HEK293 (cell line): Measurements from ENCODE around the gene IRF2BPL.

ENCODE experiments used
- CTCF ChIA-PET: fragments of 350-600 bp; formaldehyde crosslinking; extraction: SDS; loops from one replicate; lab custom pipeline; 2021; ENCODE audit warnings: antibody characterized with exemption; lab: Yijun Ruan, JAX
- POLR2A ChIA-PET: fragments of 300-600 bp; formaldehyde crosslinking; extraction: SDS; loops from one replicate; lab custom pipeline; 2020; ENCODE audit warnings: antibody characterized with exemption, inconsistent platforms; lab: Yijun Ruan, JAX
- H3K27ac ChIP-seq: fragments of 200-500 bp; sonication (Bioruptor generic); 2 replicates; pipeline ENCODE4 v1.5.1; 2014; ENCODE audit warnings: low read depth, low read length, control low read depth, inconsistent platforms; ENCODE audit errors: extremely low read depth
- H3K36me3 ChIP-seq, 2 experiments: fragments of 200-500 bp in 1 of 2; sonication (Bioruptor generic) in 1 of 2; 1 replicate in 1 of 2; 2 replicates in 1 of 2; pipeline ENCODE4 v1.5.1; 2014 to 2017; ENCODE audit warnings: inconsistent platforms in 2 of 2, low read length in 2 of 2; ENCODE audit not compliant: control insufficient read depth in 2 of 2, insufficient read depth in 1 of 2
- H3K4me1 ChIP-seq: fragments of 200-500 bp; sonication (Bioruptor generic); 2 replicates; pipeline ENCODE4 v1.5.1; 2014; ENCODE audit warnings: mild to moderate bottlenecking, low read length, inconsistent platforms; ENCODE audit not compliant: control insufficient read depth, insufficient read depth
- H3K4me3 ChIP-seq: 2 replicates; pipeline ENCODE4 v1.5.1; 2011; ENCODE audit warnings: low read depth, mild to moderate bottlenecking, control low read depth, low read length, moderate library complexity
- H3K9me3 ChIP-seq: fragments of 200-500 bp; sonication (Bioruptor generic); 2 replicates; pipeline ENCODE4 v1.5.1; 2014; ENCODE audit warnings: low read depth, low read length, inconsistent platforms; ENCODE audit not compliant: control insufficient read depth, insufficient read depth
- CTCF ChIP-seq: fragments of 450-650 bp; formaldehyde crosslinking; IDR thresholded peaks from 2 replicates; pipeline ENCODE4 v1.5.1; 2016; ENCODE audit warnings: missing biosample characterization, missing genetic modification characterization
- HOXA7 ChIP-seq: sonication (generic); formaldehyde crosslinking; IDR thresholded peaks from 2 replicates; pipeline ENCODE4 v1.8.1; 2022; ENCODE audit warnings: missing genetic modification reagents, borderline replicate concordance
- KLF1 ChIP-seq: fragments of 450-650 bp; formaldehyde crosslinking; IDR thresholded peaks from 2 replicates; pipeline ENCODE4 v1.5.1; 2016; ENCODE audit warnings: missing biosample characterization, missing genetic modification characterization
- PRDM1 ChIP-seq: fragments of 450-650 bp; formaldehyde crosslinking; IDR thresholded peaks from 2 replicates; pipeline ENCODE4; 2016; ENCODE audit warnings: missing biosample characterization, missing genetic modification characterization
- REPIN1 ChIP-seq: fragments of 450-650 bp; formaldehyde crosslinking; IDR thresholded peaks from 2 replicates; pipeline ENCODE4 v1.5.1; 2017; ENCODE audit warnings: missing biosample characterization, missing genetic modification characterization, low read depth
- SCRT1 ChIP-seq: fragments of 450-650 bp; formaldehyde crosslinking; IDR thresholded peaks from 2 replicates; pipeline ENCODE4 v1.5.1; 2016; ENCODE audit warnings: missing biosample characterization, missing genetic modification characterization, borderline replicate concordance
- SETDB1 ChIP-seq: IDR thresholded peaks from one replicate; pipeline ENCODE4 v1.6.1; 2017; ENCODE audit warnings: mild to moderate bottlenecking, low read length, moderate library complexity, mixed read lengths; ENCODE audit not compliant: insufficient read length
- ZBTB1 ChIP-seq: fragments of 450-650 bp; formaldehyde crosslinking; IDR thresholded peaks from 2 replicates; pipeline ENCODE4 v1.5.1; 2016; ENCODE audit warnings: missing biosample characterization, missing genetic modification characterization
- ZBTB20 ChIP-seq: fragments of 450-650 bp; formaldehyde crosslinking; IDR thresholded peaks from 2 replicates; pipeline ENCODE4 v1.5.1; 2016; ENCODE audit warnings: missing biosample characterization, missing genetic modification characterization
- ZFP37 ChIP-seq: fragments of 450-650 bp; formaldehyde crosslinking; IDR thresholded peaks from 2 replicates; pipeline ENCODE4 v1.5.1; 2016; ENCODE audit warnings: missing biosample characterization, missing genetic modification characterization
- ZNF146 ChIP-seq: fragments of 450-650 bp; formaldehyde crosslinking; IDR thresholded peaks from 2 replicates; pipeline ENCODE4 v1.5.1; 2016; ENCODE audit warnings: missing biosample characterization, missing genetic modification characterization
- ZNF169 ChIP-seq: fragments of 450-650 bp; formaldehyde crosslinking; IDR thresholded peaks from 2 replicates; pipeline ENCODE4 v1.5.1; 2016; ENCODE audit warnings: missing biosample characterization, missing genetic modification characterization
- ZNF202 ChIP-seq: fragments of 450-650 bp; formaldehyde crosslinking; IDR thresholded peaks from 2 replicates; pipeline ENCODE4 v1.5.1; 2016; ENCODE audit warnings: missing biosample characterization, missing genetic modification characterization, borderline replicate concordance
- ZNF221 ChIP-seq: fragments of 450-650 bp; formaldehyde crosslinking; IDR thresholded peaks from 2 replicates; pipeline ENCODE4 v1.5.1; 2017; ENCODE audit warnings: missing biosample characterization, missing genetic modification characterization, borderline replicate concordance
- ZNF266 ChIP-seq: fragments of 450-650 bp; formaldehyde crosslinking; IDR thresholded peaks from 2 replicates; pipeline ENCODE4 v1.5.1; 2016; ENCODE audit warnings: missing biosample characterization, missing genetic modification characterization, low read depth
- ZNF302 ChIP-seq: fragments of 450-650 bp; formaldehyde crosslinking; IDR thresholded peaks from 2 replicates; pipeline ENCODE4 v1.5.1; 2016; ENCODE audit warnings: missing biosample characterization, missing genetic modification characterization, low read depth
- ZNF335 ChIP-seq: fragments of 450-650 bp; formaldehyde crosslinking; conservative IDR thresholded peaks from 2 replicates; pipeline ENCODE4 v1.5.1; 2016; ENCODE audit warnings: missing biosample characterization, missing genetic modification characterization
- ZNF366 ChIP-seq: fragments of 450-650 bp; formaldehyde crosslinking; conservative IDR thresholded peaks from 2 replicates; pipeline ENCODE4 v1.5.1; 2016; ENCODE audit warnings: missing biosample characterization, missing genetic modification characterization
- ZNF391 ChIP-seq: fragments of 450-650 bp; formaldehyde crosslinking; IDR thresholded peaks from 2 replicates; pipeline ENCODE4 v1.5.1; 2016; ENCODE audit warnings: low read depth, missing biosample characterization, missing genetic modification characterization, borderline replicate concordance
- ZNF423 ChIP-seq: fragments of 450-650 bp; formaldehyde crosslinking; IDR thresholded peaks from 2 replicates; pipeline ENCODE4 v1.5.1; 2016; ENCODE audit warnings: missing biosample characterization, missing genetic modification characterization
- ZNF433 ChIP-seq: fragments of 450-650 bp; formaldehyde crosslinking; IDR thresholded peaks from 2 replicates; pipeline ENCODE4 v1.5.1; 2016; ENCODE audit warnings: missing biosample characterization, missing genetic modification characterization, low read depth
- ZNF514 ChIP-seq: fragments of 450-650 bp; formaldehyde crosslinking; IDR thresholded peaks from 2 replicates; pipeline ENCODE4 v1.5.1; 2016; ENCODE audit warnings: missing biosample characterization, missing genetic modification characterization
- ZNF596 ChIP-seq: fragments of 450-650 bp; IDR thresholded peaks from 2 replicates; pipeline ENCODE4 v1.5.0; 2018; ENCODE audit warnings: missing biosample characterization, mild to moderate bottlenecking, missing genetic modification characterization, moderate library complexity
- ZNF610 ChIP-seq: fragments of 450-650 bp; formaldehyde crosslinking; IDR thresholded peaks from 2 replicates; pipeline ENCODE4 v1.5.1; 2016; ENCODE audit warnings: missing biosample characterization, missing genetic modification characterization, borderline replicate concordance
- ZNF626 ChIP-seq: fragments of 450-650 bp; sonication (Bioruptor Pico); formaldehyde crosslinking; IDR thresholded peaks from 2 replicates; pipeline ENCODE4 v1.5.1; 2018; ENCODE audit warnings: missing biosample characterization, missing genetic modification characterization, inconsistent platforms
- ZNF654 ChIP-seq: fragments of 450-650 bp; formaldehyde crosslinking; IDR thresholded peaks from 2 replicates; pipeline ENCODE4 v1.5.1; 2016; ENCODE audit warnings: low read depth, missing biosample characterization, missing genetic modification characterization
- ZNF670 ChIP-seq: fragments of 450-650 bp; formaldehyde crosslinking; IDR thresholded peaks from 2 replicates; pipeline ENCODE4 v1.5.1; 2016; ENCODE audit warnings: missing biosample characterization, missing genetic modification characterization, low read depth
- ZNF776 ChIP-seq: fragments of 450-650 bp; formaldehyde crosslinking; IDR thresholded peaks from 2 replicates; pipeline ENCODE4 v1.5.0; 2017; ENCODE audit warnings: missing biosample characterization, missing genetic modification characterization, borderline replicate concordance
- TF ChIP-seq, protein P1 (sequence below): fragments of 450-650 bp; formaldehyde crosslinking; IDR thresholded peaks from 2 replicates; pipeline ENCODE4 v1.5.1; 2016; ENCODE audit warnings: missing biosample characterization, missing genetic modification characterization

The IRF2BPL gene

GRCh38 chr14:77065851-77066577 is 37.5 kb upstream of the IRF2BPL start:
- POLR2A ChIA-PET = interaction anchor here (0.8 kb wide), 1 partner anchor 80 kb away, joined by 4 read pairs; no protein-coding TSS in a partner anchor
- CTCF ChIA-PET = interaction anchor here (0.5 to 16.9 kb wide), 5 partner anchors 16 to 195 kb away, joined by 3 to 461 read pairs (median 4); no protein-coding TSS in a partner anchor
- H3K27ac ChIP-seq = no peak overlapping the region

DNA sequence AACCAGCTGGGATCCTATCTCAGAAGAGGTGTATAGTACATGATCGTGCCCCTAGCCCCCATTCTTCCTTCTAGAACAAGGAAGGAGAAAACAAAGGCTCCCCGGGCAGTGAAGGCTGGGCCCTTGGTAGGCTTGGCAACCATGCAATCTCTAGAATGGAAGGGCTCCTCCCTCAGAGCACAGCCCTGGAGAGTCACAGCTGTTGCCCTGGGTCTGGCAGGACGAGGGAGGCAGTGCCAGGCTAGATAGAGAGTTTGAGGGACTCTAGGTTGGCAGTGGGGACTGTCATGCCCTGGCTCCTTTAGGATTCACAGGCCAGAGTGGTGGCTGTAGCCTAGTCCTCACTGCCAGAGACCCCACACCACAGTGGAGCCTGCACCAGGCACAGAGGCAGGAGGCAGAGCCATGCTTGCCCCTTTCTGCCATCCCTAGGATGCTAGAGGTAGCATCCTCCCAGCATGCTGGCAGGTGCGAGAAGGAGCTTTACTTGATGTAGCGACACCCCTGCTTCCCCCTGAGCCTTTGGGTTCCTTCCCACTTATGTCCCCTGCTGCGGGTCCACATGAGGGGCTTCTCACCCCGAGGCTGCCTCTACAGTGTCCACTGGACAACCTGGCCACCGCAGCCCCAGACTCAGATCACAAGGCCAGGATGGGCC is 36.1 kb upstream of the IRF2BPL start:
- no peaks in the 10 kb centered on the region for H3K36me3 ChIP-seq
- ChIA-PET CTCF (interaction anchor here (0.9 to 16.9 kb wide), 5 partner anchors 11 to 193 kb away, joined by 3 to 461 read pairs (median 12); no protein-coding TSS in a partner anchor), POLR2A (interaction anchor here (0.8 kb wide), 1 partner anchor 79 kb away, joined by 4 read pairs; no protein-coding TSS in a partner anchor)
- H3K4me1 ChIP-seq = no peaks in the 10 kb centered on the region
- H3K9me3 ChIP-seq = no peaks in the 10 kb centered on the region
- no peak overlapping the region for H3K4me3 ChIP-seq
- H3K27ac ChIP-seq = no peak overlapping the region
- TF ChIP-seq ZNF391 (tag by site-specific recombination) = no peak
- TF ChIP-seq SETDB1 = no peak
- TF ChIP-seq, protein P1, sequence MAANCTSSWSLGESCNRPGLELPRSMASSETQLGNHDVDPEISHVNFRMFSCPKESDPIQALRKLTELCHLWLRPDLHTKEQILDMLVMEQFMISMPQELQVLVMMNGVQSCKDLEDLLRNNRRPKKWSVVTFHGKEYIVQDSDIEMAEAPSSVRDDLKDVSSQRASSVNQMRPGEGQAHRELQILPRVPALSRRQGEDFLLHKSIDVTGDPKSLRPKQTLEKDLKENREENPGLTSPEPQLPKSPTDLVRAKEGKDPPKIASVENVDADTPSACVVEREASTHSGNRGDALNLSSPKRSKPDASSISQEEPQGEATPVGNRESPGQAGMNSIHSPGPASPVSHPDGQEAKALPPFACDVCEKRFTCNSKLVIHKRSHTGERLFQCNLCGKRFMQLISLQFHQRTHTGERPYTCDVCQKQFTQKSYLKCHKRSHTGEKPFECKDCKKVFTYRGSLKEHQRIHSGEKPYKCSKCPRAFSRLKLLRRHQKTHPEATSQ = no peak
- TF ChIP-seq SCRT1 (tag by site-specific recombination) = no peak
- TF ChIP-seq ZNF433 = no peak

More at GRCh38 chr14:77065851-77066577, 37.5 kb upstream of the IRF2BPL start:
- Histone ChIP-seq H3K9me3 (no peaks in the 10 kb centered on the region), H3K36me3 (no peaks in the 10 kb centered on the region), H3K4me3 (no peak overlapping the region), H3K4me1 (no peaks in the 10 kb centered on the region)
- TF ChIP-seq ZNF596 (tag by site-specific recombination) = no peak
- TF ChIP-seq ZFP37 (tag by site-specific recombination) = no peak

GRCh38 chr14:77063571-77064171 is 35.2 kb upstream of the IRF2BPL start:
- CTCF ChIA-PET = interaction anchor here (1.1 to 16.9 kb wide), 7 partner anchors 10 to 192 kb away, joined by 3 to 461 read pairs (median 8); no protein-coding TSS in a partner anchor
- POLR2A ChIA-PET = interaction anchor here (0.5 kb wide), 1 partner anchor 35 kb away, joined by 6 read pairs; no protein-coding TSS in a partner anchor
- no peak overlapping the region for H3K27ac ChIP-seq

DNA sequence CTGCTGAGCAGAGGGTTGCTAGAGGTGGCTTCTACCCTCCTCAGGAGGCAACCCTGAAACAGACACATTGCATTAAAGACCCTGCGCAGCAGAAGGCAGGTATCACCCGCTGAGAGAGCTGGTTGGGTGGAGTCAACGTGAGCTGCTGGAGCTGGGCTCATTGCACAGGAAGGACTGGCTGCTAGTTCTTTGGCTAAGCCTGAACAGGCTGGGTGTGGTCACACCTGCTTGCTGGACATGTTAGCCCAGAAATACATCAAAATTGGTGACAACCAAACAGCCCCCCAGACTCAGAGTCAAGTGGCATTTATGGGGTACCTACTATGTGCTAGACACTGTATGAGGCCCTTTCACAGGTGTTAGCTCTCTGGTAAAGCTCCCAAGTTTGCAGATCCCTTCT is 33.8 kb upstream of the IRF2BPL start:
- H3K27ac ChIP-seq = no peak overlapping the region
- no peaks in the 10 kb centered on the region for H3K4me1 ChIP-seq
- no peaks in the 10 kb centered on the region for H3K36me3 ChIP-seq
- CTCF ChIA-PET = interaction anchor here (0.6 to 16.9 kb wide), 5 partner anchors 8 to 691 kb away, joined by 3 to 461 read pairs (median 5); no protein-coding TSS in a partner anchor
- no peaks in the 10 kb centered on the region for H3K9me3 ChIP-seq
- POLR2A ChIA-PET = no interaction called here
- H3K4me3 ChIP-seq = no peak overlapping the region
- TF ChIP-seq ZNF610 (no peak), ZNF423 (tag by site-specific recombination) (no peak), ZNF221 (tag by site-specific recombination) (no peak), KLF1 (tag by site-specific recombination) (no peak), ZNF626 (tag by site-specific recombination) (no peak), HOXA7 (CRISPR knock-in tag) (no peak), REPIN1 (tag by site-specific recombination) (no peak), ZNF335 (no peak), CTCF (tag by site-specific recombination) (no peak), ZNF776 (tag by site-specific recombination) (no peak), ZNF202 (tag by site-specific recombination) (no peak)

More at GRCh38 chr14:77063571-77064171, 35.2 kb upstream of the IRF2BPL start:
- no peaks in the 10 kb centered on the region for H3K9me3 ChIP-seq
- no peak for TF ChIP-seq ZNF514 (tag by site-specific recombination)
- no peak for TF ChIP-seq REPIN1 (tag by site-specific recombination)
- TF ChIP-seq ZNF670 = no peak
- TF ChIP-seq PRDM1 (tag by site-specific recombination) = no peak
- no peak for TF ChIP-seq ZNF169 (tag by site-specific recombination)
- no peak for TF ChIP-seq ZNF302 (tag by site-specific recombination)
- no peak for TF ChIP-seq ZNF654 (tag by site-specific recombination)
- no peak for TF ChIP-seq ZBTB20 (tag by site-specific recombination)
- no peak for TF ChIP-seq ZNF266 (tag by site-specific recombination)
- no peak for TF ChIP-seq ZNF146
- TF ChIP-seq ZNF221 (tag by site-specific recombination) = no peak
- no peak for TF ChIP-seq SCRT1 (tag by site-specific recombination)
- TF ChIP-seq ZNF366 (tag by site-specific recombination) = no peak
- no peak for TF ChIP-seq ZBTB1 (tag by site-specific recombination)
- no peaks in the 10 kb centered on the region for H3K4me1 ChIP-seq
- H3K36me3 ChIP-seq = no peaks in the 10 kb centered on the region
- H3K4me3 ChIP-seq = no peak overlapping the region
